Adipose tissue (tissue), 3 donors: ENCODE results near the gene CD83. TPM values are rescaled to one million over a fixed set of nuclear protein-coding genes. Genes with fewer than 3 reads are reported as not detected.

ENCODE experiments used
- H3K27ac ChIP-seq: one replicate; pipeline ENCODE4 v1.5.1; 2013; ENCODE audit warnings: low read depth, low read length
- WGBS, 3 donors: extraction: QIAGEN DNeasy Blood & Tissue Kit; methylation state at CpG; one replicate each; pipeline ENCODE4 v1.1.7; 2013; 5-methylcytosine and 5-hydroxymethylcytosine counted together
- polyA plus RNA-seq, 3 donors: library from polyadenylated mRNA; stranded (reverse); fragments of 200-250 nt; gene quantifications; one replicate each; pipeline ENCODE4 v1.2.3, GENCODE V29; 2013
- donor health status: healthy with polysubstance abuse.
- donor health status: Bipolar disorder and iron deficiency.
- donor health status: healthy.

Gene CD83
- polyA plus RNA-seq, 3 donors = 1.4 to 21.9 (median 3.6) TPM

- 79 to 95% (median 88%) methylated on average over 1 of the region's 1 CpG for WGBS, 3 donors
Observed at GRCh38 chr6:14172562-14172961, 55.0 kb downstream of the CD83 start.

GRCh38 chr6:14174226-14174625, 56.7 kb downstream of the CD83 start:
- no peak overlapping the region for H3K27ac ChIP-seq
- WGBS, 3 donors = 49 to 78% (median 53%) methylated on average over 3 of the region's 3 CpGs

More at GRCh38 chr6:14172562-14172961, 55.0 kb downstream of the CD83 start:
- no peak overlapping the region for H3K27ac ChIP-seq

GRCh38 chr6:14174996-14175395, 57.4 kb downstream of the CD83 start:
- WGBS, 3 donors = 83 to 90% (median 84%) methylated on average over 4 of the region's 4 CpGs
- no peak overlapping the region for H3K27ac ChIP-seq

- H3K27ac ChIP-seq = no peak overlapping the region
- 70 to 91% (median 80%) methylated on average over 7 of the region's 7 CpGs for whole genome bisulfite sequencing, 3 donors
Observed at GRCh38 chr6:14176429-14176828, 58.9 kb downstream of the CD83 start.

GRCh38 chr6:14177413-14178082, 60.0 kb downstream of the CD83 start:
- H3K27ac ChIP-seq = no peak overlapping the region
- 80 to 85% (median 84%) methylated on average over 6 of the region's 6 CpGs for WGBS, 3 donors

- WGBS, 3 donors = 91 to 94% (median 93%) methylated on average over 5 of the region's 5 CpGs
- H3K27ac ChIP-seq = no peak overlapping the region
Observed at GRCh38 chr6:14178083-14178445, 60.5 kb downstream of the CD83 start.

GRCh38 chr6:14180609-14181008, 63.0 kb downstream of the CD83 start:
- WGBS, 3 donors = 80 to 86% (median 86%) methylated on average over 2 of the region's 2 CpGs

GRCh38 chr6:14182916-14183315, 65.3 kb downstream of the CD83 start:
- 37 to 95% (median 65%) methylated on average over 1 of the region's 1 CpG for WGBS, 3 donors
- no peak overlapping the region for H3K27ac ChIP-seq

More at GRCh38 chr6:14180609-14181008, 63.0 kb downstream of the CD83 start:
- H3K27ac ChIP-seq = no peak overlapping the region

Other genes with a start within 250 kb of the CD83 start
- under 1 TPM; 0.11 to 0.20 (median 0.16) TPM for gene RNF182, start 192.8 kb upstream of the CD83 start, polyA plus RNA-seq